Neural progenitor cell (in vitro differentiated cells): ENCODE results near the gene NCK2. TPM values are rescaled to one million over a fixed set of nuclear protein-coding genes. Genes with fewer than 3 reads are reported as not detected.

Source experiments
- DNase-seq: peaks from one replicate; pipeline ENCODE4 v3.0.0-alpha.2; 2016; ENCODE audit warnings: low spot score
- H2AFZ ChIP-seq: fragments of 200-600 bp; sonication (generic); replicated peaks from 2 replicates; pipeline ENCODE4 v1.6.1; 2016; ENCODE audit warnings: antibody characterized with exemption
- H3F3A ChIP-seq: fragments of 200-600 bp; sonication (generic); 2 replicates; pipeline ENCODE4 v1.6.1; 2016; ENCODE audit warnings: antibody characterized with exemption, low read depth
- H3K27ac ChIP-seq: fragments of 200-600 bp; sonication (generic); 2 replicates; pipeline ENCODE4 v1.5.1; 2016; ENCODE audit warnings: mild to moderate bottlenecking
- H3K27me3 ChIP-seq: fragments of 200-600 bp; sonication (generic); 2 replicates; pipeline ENCODE4 v1.6.1; 2016; ENCODE audit warnings: mild to moderate bottlenecking, moderate library complexity
- H3K36me3 ChIP-seq: fragments of 200-600 bp; sonication (generic); 2 replicates; pipeline ENCODE4 v1.5.1; 2016
- H3K4me1 ChIP-seq: fragments of 200-600 bp; sonication (generic); 2 replicates; pipeline ENCODE4 v1.6.1; 2016; ENCODE audit warnings: mixed run types
- H3K4me2 ChIP-seq: fragments of 200-600 bp; sonication (generic); 2 replicates; pipeline ENCODE4 v1.6.1; 2016
- H3K4me3 ChIP-seq: fragments of 200-600 bp; sonication (generic); 2 replicates; pipeline ENCODE4 v1.5.1; 2016
- H3K79me2 ChIP-seq: fragments of 200-600 bp; sonication (generic); 2 replicates; pipeline ENCODE4 v1.6.1; 2016; ENCODE audit warnings: low read depth
- H3K9ac ChIP-seq: fragments of 200-600 bp; sonication (generic); 2 replicates; pipeline ENCODE4 v1.6.1; 2016
- H3K9me3 ChIP-seq: fragments of 200-600 bp; sonication (generic); 2 replicates; pipeline ENCODE4 v1.5.1; 2016; ENCODE audit warnings: low read depth
- H4K20me1 ChIP-seq: fragments of 200-600 bp; sonication (generic); 2 replicates; pipeline ENCODE4 v1.6.1; 2016; ENCODE audit warnings: low read depth
- H3K27ac Mint-ChIP-seq: 3 replicates; pipeline ENCODE4 v1.8.0; 2021; ENCODE audit warnings: mixed read lengths
- H3K27me3 Mint-ChIP-seq: 2 replicates; pipeline ENCODE4 v1.8.0; 2022; ENCODE audit warnings: low read depth, mild to moderate bottlenecking, inconsistent platforms, moderate library complexity, mixed read lengths; ENCODE audit not compliant: insufficient read depth
- H3K36me3 Mint-ChIP-seq: 3 replicates; pipeline ENCODE4 v1.8.0; 2021; ENCODE audit warnings: mixed read lengths
- H3K4me1 Mint-ChIP-seq: 3 replicates; pipeline ENCODE4 v1.8.0; 2021; ENCODE audit warnings: mixed read lengths
- H3K4me3 Mint-ChIP-seq: 3 replicates; pipeline ENCODE4 v1.8.0; 2021; ENCODE audit warnings: mild to moderate bottlenecking, moderate library complexity, mixed read lengths
- H3K9me3 Mint-ChIP-seq: 3 replicates; pipeline ENCODE4 v1.8.0; 2020; ENCODE audit warnings: mixed read lengths
- EZH2 ChIP-seq: fragments of 200-600 bp; sonication (generic); IDR thresholded peaks from 2 replicates; pipeline ENCODE4 v1.6.1; 2017; ENCODE audit warnings: antibody characterized with exemption, mild to moderate bottlenecking, moderate library complexity
- EZH2phosphoT487 ChIP-seq: fragments of 200-600 bp; sonication (generic); IDR thresholded peaks from 2 replicates; pipeline ENCODE4 v1.6.1; 2017; ENCODE audit warnings: antibody characterized with exemption
- total RNA-seq: library from RNA; depleted of rRNA; stranded (reverse); fragments of >200 nt; gene quantifications from 2 replicates; pipeline ENCODE4 v1.2.3, GENCODE V29; 2015; ENCODE audit warnings: low replicate concordance
- TF ChIP-seq, protein P1 (sequence below): fragments of 200-600 bp; sonication (generic); IDR thresholded peaks from 2 replicates; pipeline ENCODE4 v1.5.1; 2017; ENCODE audit warnings: antibody characterized with exemption, mild to moderate bottlenecking

NCK2 gene
- total RNA-seq, 1 donor from 2014 or later = 26.2 TPM

DNA sequence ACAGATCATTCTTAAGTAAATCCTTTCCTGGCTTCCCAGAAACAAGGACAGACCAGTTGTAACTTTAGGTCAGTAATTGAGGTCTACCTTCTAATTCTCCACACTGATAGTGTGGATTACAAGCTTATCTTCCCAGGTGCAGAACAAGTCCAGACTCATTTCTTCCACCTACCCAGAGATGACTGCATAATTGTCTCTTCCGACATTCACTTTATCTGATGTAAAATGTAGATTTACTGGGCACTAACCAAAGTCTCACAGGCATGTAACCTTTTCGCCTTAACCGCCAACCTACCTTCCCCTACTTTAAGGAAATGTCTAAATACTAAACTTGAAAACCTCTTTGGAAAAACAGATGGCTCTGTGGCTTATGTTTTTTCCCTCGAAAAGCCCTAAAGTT is 96.2 kb downstream of the NCK2 start:
- peaks cover 45% of the 10 kb centered on the region for H3K79me2 ChIP-seq
- H3K9ac ChIP-seq = no peak overlapping the region
- no peaks in the 10 kb centered on the region for H3K36me3 ChIP-seq
- H3K27ac ChIP-seq = no peak overlapping the region
- H4K20me1 ChIP-seq = peaks cover 37% of the 10 kb centered on the region
- Mint-ChIP-seq H3K27me3 (peaks cover 4% of the 10 kb centered on the region), H3K27ac (no peak overlapping the region), H3K4me1 (peaks cover 7% of the 10 kb centered on the region), H3K4me3 (no peak overlapping the region), H3K36me3 (peaks cover 40% of the 10 kb centered on the region), H3K9me3 (peaks cover 28% of the 10 kb centered on the region)
- no peaks in the 10 kb centered on the region for H3K9me3 ChIP-seq
- no peaks in the 10 kb centered on the region for H3F3A ChIP-seq
- no peaks in the 10 kb centered on the region for H3K27me3 ChIP-seq
- DNase-seq = no peak
- H3K4me3 ChIP-seq = no peak overlapping the region
- H2AFZ ChIP-seq = no peak overlapping the region
- TF ChIP-seq EZH2phosphoT487 (no peak), EZH2 (no peak)
- TF ChIP-seq, protein P1, sequence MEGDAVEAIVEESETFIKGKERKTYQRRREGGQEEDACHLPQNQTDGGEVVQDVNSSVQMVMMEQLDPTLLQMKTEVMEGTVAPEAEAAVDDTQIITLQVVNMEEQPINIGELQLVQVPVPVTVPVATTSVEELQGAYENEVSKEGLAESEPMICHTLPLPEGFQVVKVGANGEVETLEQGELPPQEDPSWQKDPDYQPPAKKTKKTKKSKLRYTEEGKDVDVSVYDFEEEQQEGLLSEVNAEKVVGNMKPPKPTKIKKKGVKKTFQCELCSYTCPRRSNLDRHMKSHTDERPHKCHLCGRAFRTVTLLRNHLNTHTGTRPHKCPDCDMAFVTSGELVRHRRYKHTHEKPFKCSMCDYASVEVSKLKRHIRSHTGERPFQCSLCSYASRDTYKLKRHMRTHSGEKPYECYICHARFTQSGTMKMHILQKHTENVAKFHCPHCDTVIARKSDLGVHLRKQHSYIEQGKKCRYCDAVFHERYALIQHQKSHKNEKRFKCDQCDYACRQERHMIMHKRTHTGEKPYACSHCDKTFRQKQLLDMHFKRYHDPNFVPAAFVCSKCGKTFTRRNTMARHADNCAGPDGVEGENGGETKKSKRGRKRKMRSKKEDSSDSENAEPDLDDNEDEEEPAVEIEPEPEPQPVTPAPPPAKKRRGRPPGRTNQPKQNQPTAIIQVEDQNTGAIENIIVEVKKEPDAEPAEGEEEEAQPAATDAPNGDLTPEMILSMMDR = no peak
- no peak overlapping the region for H3K4me2 ChIP-seq
- H3K4me1 ChIP-seq = peaks cover 7% of the 10 kb centered on the region

DNA sequence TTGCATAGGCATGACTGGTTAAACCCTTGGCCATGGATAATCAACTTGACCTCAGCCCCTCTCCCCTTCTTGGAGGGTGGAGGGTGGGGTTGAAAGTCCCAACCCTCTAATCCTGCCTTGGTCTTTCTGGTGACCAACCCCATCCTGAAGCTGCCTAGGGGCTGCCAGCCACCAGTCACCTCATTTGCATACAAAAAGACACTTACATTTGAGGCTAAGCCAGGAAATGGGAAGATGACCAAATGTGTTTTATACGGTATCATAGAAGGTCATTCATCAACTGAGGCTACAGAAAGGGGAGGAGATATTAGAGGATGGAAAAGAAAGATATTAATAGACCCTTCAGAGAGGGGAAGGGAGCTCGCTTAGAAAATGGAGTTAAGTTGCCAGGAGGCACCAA is 96.8 kb downstream of the NCK2 start:
- H3K27ac Mint-ChIP-seq = no peak overlapping the region
- Histone ChIP-seq H4K20me1 (peaks cover 37% of the 10 kb centered on the region), H3K4me1 (peaks cover 7% of the 10 kb centered on the region), H3K9ac (no peak overlapping the region), H3K36me3 (no peaks in the 10 kb centered on the region), H3K79me2 (peaks cover 39% of the 10 kb centered on the region), H3K27me3 (no peaks in the 10 kb centered on the region), H3K4me3 (no peak overlapping the region), H3K27ac (no peak overlapping the region), H2AFZ (no peak overlapping the region), H3K9me3 (no peaks in the 10 kb centered on the region), H3F3A (no peaks in the 10 kb centered on the region), H3K4me2 (no peak overlapping the region)
- H3K36me3 Mint-ChIP-seq = peaks cover 37% of the 10 kb centered on the region
- peaks cover 22% of the 10 kb centered on the region for H3K9me3 Mint-ChIP-seq
- H3K27me3 Mint-ChIP-seq = peaks cover 4% of the 10 kb centered on the region
- TF ChIP-seq EZH2 (no peak), EZH2phosphoT487 (no peak)
- TF ChIP-seq, protein P1 = no peak
- DNase-seq = no peak
- peaks cover 7% of the 10 kb centered on the region for H3K4me1 Mint-ChIP-seq
- H3K4me3 Mint-ChIP-seq = no peak overlapping the region

DNA sequence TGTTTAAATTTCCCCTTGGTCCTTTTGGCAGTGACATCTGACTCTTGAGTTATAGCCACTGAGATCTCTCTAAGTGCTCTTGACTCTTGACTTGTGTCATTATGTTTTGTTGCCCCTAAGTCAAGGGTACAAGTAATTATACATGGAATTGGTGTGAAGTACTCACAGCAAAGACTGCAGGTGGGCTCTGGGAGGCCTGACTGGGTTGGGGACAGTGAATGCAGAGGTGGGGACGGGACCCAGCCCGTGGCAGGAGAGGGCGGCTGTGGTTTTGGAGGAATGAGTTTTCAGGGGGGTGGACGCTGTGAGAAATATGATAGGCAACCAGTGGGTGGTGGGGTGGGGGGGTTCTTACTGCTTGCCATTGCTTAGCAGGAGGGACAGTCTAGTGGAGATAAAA is 97.8 kb downstream of the NCK2 start:
- Histone ChIP-seq H3K27me3 (no peaks in the 10 kb centered on the region), H3K36me3 (no peaks in the 10 kb centered on the region), H3F3A (no peaks in the 10 kb centered on the region), H3K4me1 (peaks cover 7% of the 10 kb centered on the region), H3K4me3 (no peak overlapping the region), H3K79me2 (peaks cover 28% of the 10 kb centered on the region), H3K27ac (no peak overlapping the region), H2AFZ (no peak overlapping the region), H3K9ac (no peak overlapping the region), H4K20me1 (peaks cover 42% of the 10 kb centered on the region), H3K4me2 (no peak overlapping the region), H3K9me3 (no peaks in the 10 kb centered on the region)
- DNase-seq = no peak
- TF ChIP-seq EZH2 = no peak
- TF ChIP-seq, protein P1 = no peak
- no peak for TF ChIP-seq EZH2phosphoT487
- peaks cover 39% of the 10 kb centered on the region for H3K36me3 Mint-ChIP-seq
- peaks cover 14% of the 10 kb centered on the region for H3K9me3 Mint-ChIP-seq
- H3K27me3 Mint-ChIP-seq = peaks cover 4% of the 10 kb centered on the region
- no peak overlapping the region for H3K4me3 Mint-ChIP-seq
- H3K27ac Mint-ChIP-seq = no peak overlapping the region
- H3K4me1 Mint-ChIP-seq = peaks cover 9% of the 10 kb centered on the region
